HEK293 (cell line): ENCODE measurements around the gene PSMA7.

Source experiments
- CTCF ChIA-PET: fragments of 350-600 bp; formaldehyde crosslinking; extraction: SDS; loops from one replicate; lab custom pipeline; 2021; ENCODE audit warnings: antibody characterized with exemption; lab: Yijun Ruan, JAX
- POLR2A ChIA-PET: fragments of 300-600 bp; formaldehyde crosslinking; extraction: SDS; loops from one replicate; lab custom pipeline; 2020; ENCODE audit warnings: antibody characterized with exemption, inconsistent platforms; lab: Yijun Ruan, JAX
- H3K27ac ChIP-seq: fragments of 200-500 bp; sonication (Bioruptor generic); 2 replicates; pipeline ENCODE4 v1.5.1; 2014; ENCODE audit warnings: low read depth, low read length, control low read depth, inconsistent platforms; ENCODE audit errors: extremely low read depth
- H3K36me3 ChIP-seq, 2 experiments: fragments of 200-500 bp in 1 of 2; sonication (Bioruptor generic) in 1 of 2; 1 replicate in 1 of 2; 2 replicates in 1 of 2; pipeline ENCODE4 v1.5.1; 2014 to 2017; ENCODE audit warnings: inconsistent platforms in 2 of 2, low read length in 2 of 2; ENCODE audit not compliant: control insufficient read depth in 2 of 2, insufficient read depth in 1 of 2
- H3K4me1 ChIP-seq: fragments of 200-500 bp; sonication (Bioruptor generic); 2 replicates; pipeline ENCODE4 v1.5.1; 2014; ENCODE audit warnings: mild to moderate bottlenecking, low read length, inconsistent platforms; ENCODE audit not compliant: control insufficient read depth, insufficient read depth
- H3K4me3 ChIP-seq: 2 replicates; pipeline ENCODE4 v1.5.1; 2011; ENCODE audit warnings: low read depth, mild to moderate bottlenecking, control low read depth, low read length, moderate library complexity
- H3K9me3 ChIP-seq: fragments of 200-500 bp; sonication (Bioruptor generic); 2 replicates; pipeline ENCODE4 v1.5.1; 2014; ENCODE audit warnings: low read depth, low read length, inconsistent platforms; ENCODE audit not compliant: control insufficient read depth, insufficient read depth
- OSR2 ChIP-seq: fragments of 450-650 bp; formaldehyde crosslinking; IDR thresholded peaks from 2 replicates; pipeline ENCODE4 v1.5.1; 2016; ENCODE audit warnings: missing biosample characterization, missing genetic modification characterization
- PATZ1 ChIP-seq: fragments of 450-650 bp; formaldehyde crosslinking; IDR thresholded peaks from 2 replicates; pipeline ENCODE4 v1.5.1; 2016; ENCODE audit warnings: missing biosample characterization, missing genetic modification characterization
- PRDM10 ChIP-seq: fragments of 450-650 bp; formaldehyde crosslinking; IDR thresholded peaks from 2 replicates; pipeline ENCODE4 v1.5.1; 2016; ENCODE audit warnings: missing biosample characterization, missing genetic modification characterization
- SCRT2 ChIP-seq: fragments of 450-650 bp; formaldehyde crosslinking; IDR thresholded peaks from 2 replicates; pipeline ENCODE4 v1.5.1; 2016; ENCODE audit warnings: missing biosample characterization, missing genetic modification characterization
- WT1 ChIP-seq: fragments of 450-650 bp; formaldehyde crosslinking; IDR thresholded peaks from 2 replicates; pipeline ENCODE4 v1.5.1; 2016; ENCODE audit warnings: missing biosample characterization, missing genetic modification characterization
- ZBTB17 ChIP-seq: fragments of 450-650 bp; formaldehyde crosslinking; IDR thresholded peaks from 2 replicates; pipeline ENCODE4 v1.5.1; 2016; ENCODE audit warnings: missing biosample characterization, missing genetic modification characterization
- ZBTB8A ChIP-seq: fragments of 450-650 bp; formaldehyde crosslinking; IDR thresholded peaks from 2 replicates; pipeline ENCODE4 v1.5.1; 2016; ENCODE audit warnings: missing biosample characterization, missing genetic modification characterization
- ZFP3 ChIP-seq: fragments of 450-650 bp; formaldehyde crosslinking; IDR thresholded peaks from 2 replicates; pipeline ENCODE4 v1.5.1; 2016; ENCODE audit warnings: low read depth, missing biosample characterization, missing genetic modification characterization
- ZFP69B ChIP-seq: fragments of 450-650 bp; formaldehyde crosslinking; IDR thresholded peaks from 2 replicates; pipeline ENCODE4 v1.5.1; 2016; ENCODE audit warnings: missing biosample characterization, missing genetic modification characterization
- ZIC2 ChIP-seq: fragments of 450-650 bp; formaldehyde crosslinking; IDR thresholded peaks from 2 replicates; pipeline ENCODE4 v1.5.1; 2016; ENCODE audit warnings: missing biosample characterization, missing genetic modification characterization
- ZNF10 ChIP-seq: fragments of 450-650 bp; formaldehyde crosslinking; IDR thresholded peaks from 2 replicates; pipeline ENCODE4 v1.5.1; 2017; ENCODE audit warnings: missing biosample characterization, missing genetic modification characterization
- ZNF146 ChIP-seq: fragments of 450-650 bp; formaldehyde crosslinking; IDR thresholded peaks from 2 replicates; pipeline ENCODE4 v1.5.1; 2016; ENCODE audit warnings: missing biosample characterization, missing genetic modification characterization
- ZNF184 ChIP-seq: fragments of 450-650 bp; IDR thresholded peaks from 2 replicates; pipeline ENCODE4 v1.5.1; 2018; ENCODE audit warnings: missing biosample characterization, mild to moderate bottlenecking, missing genetic modification characterization
- ZNF302 ChIP-seq: fragments of 450-650 bp; formaldehyde crosslinking; IDR thresholded peaks from 2 replicates; pipeline ENCODE4 v1.5.1; 2016; ENCODE audit warnings: missing biosample characterization, missing genetic modification characterization, low read depth
- ZNF366 ChIP-seq: fragments of 450-650 bp; formaldehyde crosslinking; conservative IDR thresholded peaks from 2 replicates; pipeline ENCODE4 v1.5.1; 2016; ENCODE audit warnings: missing biosample characterization, missing genetic modification characterization
- ZNF416 ChIP-seq: fragments of 450-650 bp; formaldehyde crosslinking; IDR thresholded peaks from 2 replicates; pipeline ENCODE4 v1.5.1; 2016; ENCODE audit warnings: missing biosample characterization, missing genetic modification characterization
- ZNF549 ChIP-seq: fragments of 450-650 bp; IDR thresholded peaks from 2 replicates; pipeline ENCODE4 v1.5.1; 2018; ENCODE audit warnings: missing biosample characterization, missing genetic modification characterization, mild to moderate bottlenecking, inconsistent platforms, moderate library complexity
- ZNF558 ChIP-seq: fragments of 450-650 bp; formaldehyde crosslinking; IDR thresholded peaks from 2 replicates; pipeline ENCODE4 v1.5.1; 2016; ENCODE audit warnings: missing biosample characterization, missing genetic modification characterization
- ZNF560 ChIP-seq: fragments of 450-650 bp; formaldehyde crosslinking; IDR thresholded peaks from 2 replicates; pipeline ENCODE4 v1.5.1; 2017; ENCODE audit warnings: missing biosample characterization, missing genetic modification characterization, borderline replicate concordance
- ZNF768 ChIP-seq: fragments of 450-650 bp; formaldehyde crosslinking; IDR thresholded peaks from 2 replicates; pipeline ENCODE4 v1.5.1; 2018; ENCODE audit warnings: missing biosample characterization, mild to moderate bottlenecking, missing genetic modification characterization
- ZNF837 ChIP-seq: fragments of 450-650 bp; formaldehyde crosslinking; IDR thresholded peaks from 2 replicates; pipeline ENCODE4 v1.5.1; 2016; ENCODE audit warnings: missing biosample characterization, missing genetic modification characterization
- TF ChIP-seq, protein P1 (sequence below): fragments of 450-650 bp; formaldehyde crosslinking; IDR thresholded peaks from 2 replicates; pipeline ENCODE4 v1.5.1; 2016; ENCODE audit warnings: missing biosample characterization, missing genetic modification characterization
- TF ChIP-seq, protein P2 (sequence below): fragments of 450-650 bp; formaldehyde crosslinking; IDR thresholded peaks from 2 replicates; pipeline ENCODE4 v1.5.1; 2016; ENCODE audit warnings: missing biosample characterization, missing genetic modification characterization
- TF ChIP-seq, protein P3 (sequence below): fragments of 450-650 bp; formaldehyde crosslinking; IDR thresholded peaks from 2 replicates; pipeline ENCODE4 v1.5.1; 2016; ENCODE audit warnings: missing biosample characterization, missing genetic modification characterization

PSMA7 gene

GRCh38 chr20:62186887-62187866 is 44.0 kb upstream of the PSMA7 start:
- H3K4me3 ChIP-seq: no peak overlapping the region
- no peaks in the 10 kb centered on the region for H3K4me1 ChIP-seq
- CTCF ChIA-PET: interaction anchor here (0.7 to 1.6 kb wide), 4 partner anchors 57 to 627 kb away, joined by 3 to 4 read pairs (median 3); no protein-coding TSS in a partner anchor
- H3K27ac ChIP-seq: no peak overlapping the region
- POLR2A ChIA-PET: interaction anchor here (0.6 kb wide), 1 partner anchor 49 kb away, joined by 7 read pairs; no protein-coding TSS in a partner anchor
- no peaks in the 10 kb centered on the region for H3K9me3 ChIP-seq
- H3K36me3 ChIP-seq: peaks cover 14 to 28% of the 10 kb centered on the region in 2 experiments; a peak in 2 of 3 replicates
- TF ChIP-seq ZNF10 (tag by site-specific recombination) (no peak), SCRT2 (tag by site-specific recombination) (peak; percentile 99), OSR2 (no peak), ZBTB8A (tag by site-specific recombination) (no peak), ZIC2 (tag by site-specific recombination) (no peak), ZNF302 (tag by site-specific recombination) (no peak), ZNF146 (tag by site-specific recombination) (no peak), WT1 (tag by site-specific recombination) (no peak), PATZ1 (tag by site-specific recombination) (no peak), ZNF558 (no peak), ZNF837 (tag by site-specific recombination) (no peak), ZNF768 (tag by site-specific recombination) (no peak), ZFP69B (tag by site-specific recombination) (no peak), ZNF560 (tag by site-specific recombination) (no peak), ZNF549 (tag by site-specific recombination) (no peak), ZNF366 (tag by site-specific recombination) (no peak), ZNF184 (tag by site-specific recombination) (no peak), ZBTB17 (tag by site-specific recombination) (peak; percentile 6; the same call in 1 of the 2 replicates), ZNF416 (no peak), PRDM10 (0 out of 2 replicates have a peak, but pooled peaks have one; percentile 13), ZFP3 (tag by site-specific recombination) (no peak)
- TF ChIP-seq, protein P1, sequence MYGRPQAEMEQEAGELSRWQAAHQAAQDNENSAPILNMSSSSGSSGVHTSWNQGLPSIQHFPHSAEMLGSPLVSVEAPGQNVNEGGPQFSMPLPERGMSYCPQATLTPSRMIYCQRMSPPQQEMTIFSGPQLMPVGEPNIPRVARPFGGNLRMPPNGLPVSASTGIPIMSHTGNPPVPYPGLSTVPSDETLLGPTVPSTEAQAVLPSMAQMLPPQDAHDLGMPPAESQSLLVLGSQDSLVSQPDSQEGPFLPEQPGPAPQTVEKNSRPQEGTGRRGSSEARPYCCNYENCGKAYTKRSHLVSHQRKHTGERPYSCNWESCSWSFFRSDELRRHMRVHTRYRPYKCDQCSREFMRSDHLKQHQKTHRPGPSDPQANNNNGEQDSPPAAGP: no peak
- TF ChIP-seq, protein P2, sequence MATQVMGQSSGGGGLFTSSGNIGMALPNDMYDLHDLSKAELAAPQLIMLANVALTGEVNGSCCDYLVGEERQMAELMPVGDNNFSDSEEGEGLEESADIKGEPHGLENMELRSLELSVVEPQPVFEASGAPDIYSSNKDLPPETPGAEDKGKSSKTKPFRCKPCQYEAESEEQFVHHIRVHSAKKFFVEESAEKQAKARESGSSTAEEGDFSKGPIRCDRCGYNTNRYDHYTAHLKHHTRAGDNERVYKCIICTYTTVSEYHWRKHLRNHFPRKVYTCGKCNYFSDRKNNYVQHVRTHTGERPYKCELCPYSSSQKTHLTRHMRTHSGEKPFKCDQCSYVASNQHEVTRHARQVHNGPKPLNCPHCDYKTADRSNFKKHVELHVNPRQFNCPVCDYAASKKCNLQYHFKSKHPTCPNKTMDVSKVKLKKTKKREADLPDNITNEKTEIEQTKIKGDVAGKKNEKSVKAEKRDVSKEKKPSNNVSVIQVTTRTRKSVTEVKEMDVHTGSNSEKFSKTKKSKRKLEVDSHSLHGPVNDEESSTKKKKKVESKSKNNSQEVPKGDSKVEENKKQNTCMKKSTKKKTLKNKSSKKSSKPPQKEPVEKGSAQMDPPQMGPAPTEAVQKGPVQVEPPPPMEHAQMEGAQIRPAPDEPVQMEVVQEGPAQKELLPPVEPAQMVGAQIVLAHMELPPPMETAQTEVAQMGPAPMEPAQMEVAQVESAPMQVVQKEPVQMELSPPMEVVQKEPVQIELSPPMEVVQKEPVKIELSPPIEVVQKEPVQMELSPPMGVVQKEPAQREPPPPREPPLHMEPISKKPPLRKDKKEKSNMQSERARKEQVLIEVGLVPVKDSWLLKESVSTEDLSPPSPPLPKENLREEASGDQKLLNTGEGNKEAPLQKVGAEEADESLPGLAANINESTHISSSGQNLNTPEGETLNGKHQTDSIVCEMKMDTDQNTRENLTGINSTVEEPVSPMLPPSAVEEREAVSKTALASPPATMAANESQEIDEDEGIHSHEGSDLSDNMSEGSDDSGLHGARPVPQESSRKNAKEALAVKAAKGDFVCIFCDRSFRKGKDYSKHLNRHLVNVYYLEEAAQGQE: no peak
- TF ChIP-seq, protein P3, sequence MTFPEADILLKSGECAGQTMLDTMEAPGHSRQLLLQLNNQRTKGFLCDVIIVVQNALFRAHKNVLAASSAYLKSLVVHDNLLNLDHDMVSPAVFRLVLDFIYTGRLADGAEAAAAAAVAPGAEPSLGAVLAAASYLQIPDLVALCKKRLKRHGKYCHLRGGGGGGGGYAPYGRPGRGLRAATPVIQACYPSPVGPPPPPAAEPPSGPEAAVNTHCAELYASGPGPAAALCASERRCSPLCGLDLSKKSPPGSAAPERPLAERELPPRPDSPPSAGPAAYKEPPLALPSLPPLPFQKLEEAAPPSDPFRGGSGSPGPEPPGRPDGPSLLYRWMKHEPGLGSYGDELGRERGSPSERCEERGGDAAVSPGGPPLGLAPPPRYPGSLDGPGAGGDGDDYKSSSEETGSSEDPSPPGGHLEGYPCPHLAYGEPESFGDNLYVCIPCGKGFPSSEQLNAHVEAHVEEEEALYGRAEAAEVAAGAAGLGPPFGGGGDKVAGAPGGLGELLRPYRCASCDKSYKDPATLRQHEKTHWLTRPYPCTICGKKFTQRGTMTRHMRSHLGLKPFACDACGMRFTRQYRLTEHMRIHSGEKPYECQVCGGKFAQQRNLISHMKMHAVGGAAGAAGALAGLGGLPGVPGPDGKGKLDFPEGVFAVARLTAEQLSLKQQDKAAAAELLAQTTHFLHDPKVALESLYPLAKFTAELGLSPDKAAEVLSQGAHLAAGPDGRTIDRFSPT (tag by site-specific recombination): no peak
